ENCODE results near the gene PPP2R5A.
"Not testable (repeated sequence)": the region's sequence is repeated elsewhere in the genome, so short reads cannot be mapped to it uniquely, and the experiment has no call there.

PPP2R5A gene

DNA sequence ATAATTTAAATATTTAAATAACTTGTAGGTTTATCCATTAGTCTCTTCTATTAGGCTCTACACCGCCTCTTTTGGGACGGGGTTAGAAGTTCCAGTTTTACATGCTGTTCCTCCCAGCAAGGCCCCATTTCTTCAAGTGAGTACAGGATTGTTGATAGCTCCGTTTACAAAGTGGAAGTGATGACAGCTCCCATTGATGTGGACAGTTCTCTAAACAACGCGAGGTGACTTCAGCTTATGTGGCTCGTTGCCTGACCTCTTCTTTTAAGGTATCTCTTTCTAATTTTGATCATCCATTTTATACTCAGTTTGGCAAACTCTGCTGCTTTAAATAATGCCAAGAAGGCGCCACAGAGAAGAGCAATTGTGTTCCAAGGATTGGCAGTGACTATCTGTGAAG lies 79.8 kb downstream of the PPP2R5A start:
- DNase-seq: no peak

DNA sequence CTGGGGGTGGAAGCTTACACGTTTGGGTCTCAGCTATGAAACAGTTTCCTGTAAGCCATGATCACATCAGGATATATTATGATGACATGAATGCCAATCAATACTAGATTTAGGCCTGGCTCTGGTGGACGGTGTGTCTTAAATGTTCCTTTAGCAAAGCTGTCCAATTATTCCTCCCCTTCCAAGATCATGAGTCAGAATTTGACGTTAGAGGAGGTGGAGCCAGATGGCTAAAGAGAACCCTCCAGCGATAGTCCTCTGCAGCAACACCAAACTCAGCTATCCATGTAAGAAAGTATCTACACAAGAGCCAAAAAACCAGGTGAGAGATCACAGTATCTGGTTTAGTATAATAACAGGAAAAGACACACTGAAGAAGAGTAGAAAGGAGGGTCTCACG lies 81.7 kb downstream of the PPP2R5A start:
- DNase-seq: no peak

DNA sequence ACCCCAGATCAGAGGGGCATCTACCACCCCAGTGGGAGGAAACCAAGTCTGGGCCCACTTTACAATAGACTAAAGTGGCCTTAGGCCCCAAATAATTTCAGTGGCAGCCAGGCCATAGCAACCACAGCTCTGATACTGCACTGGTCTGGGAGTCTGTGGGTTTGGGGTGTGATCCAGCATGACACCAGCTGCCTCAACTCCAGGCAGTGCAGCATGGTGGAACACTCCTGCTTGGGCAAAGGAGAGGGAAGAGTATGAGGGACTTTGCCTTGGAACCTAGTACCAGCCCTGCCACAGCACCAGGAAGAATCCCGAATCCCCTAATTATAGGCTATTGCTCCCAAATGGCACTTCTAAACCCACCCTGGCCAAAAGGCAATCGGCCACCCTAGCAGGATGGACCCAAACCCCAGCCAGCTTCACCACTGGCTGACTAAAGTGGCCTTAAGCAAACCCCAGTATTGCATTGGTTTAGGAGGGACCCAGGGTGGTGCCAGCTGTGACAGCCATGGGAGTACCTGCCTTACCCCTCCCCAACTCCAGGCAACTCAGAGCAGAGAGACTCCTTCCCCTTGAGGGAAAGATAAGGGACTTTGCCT lies 82.4 kb downstream of the PPP2R5A start:
- no peak for DNase-seq

DNA sequence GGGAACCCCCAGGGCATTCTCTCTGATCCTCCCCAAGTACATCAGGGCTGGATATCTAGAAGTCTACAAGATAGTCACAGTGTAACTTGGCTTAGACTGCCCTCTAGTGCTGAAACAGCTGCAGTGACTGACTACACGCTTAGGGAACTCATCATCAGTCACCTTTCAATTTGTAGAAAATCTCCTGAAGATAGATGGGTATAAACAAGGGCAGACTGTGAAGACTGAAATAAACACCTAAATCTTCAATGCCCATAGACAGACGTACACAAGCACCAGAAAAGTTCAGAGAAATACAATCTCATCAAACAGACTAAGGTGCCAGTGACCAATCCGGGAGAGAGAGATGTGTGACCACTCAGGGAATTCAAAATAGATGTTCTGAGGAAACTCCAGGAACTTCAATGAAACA lies 82.9 kb downstream of the PPP2R5A start:
- DNase-seq: no peak

DNA sequence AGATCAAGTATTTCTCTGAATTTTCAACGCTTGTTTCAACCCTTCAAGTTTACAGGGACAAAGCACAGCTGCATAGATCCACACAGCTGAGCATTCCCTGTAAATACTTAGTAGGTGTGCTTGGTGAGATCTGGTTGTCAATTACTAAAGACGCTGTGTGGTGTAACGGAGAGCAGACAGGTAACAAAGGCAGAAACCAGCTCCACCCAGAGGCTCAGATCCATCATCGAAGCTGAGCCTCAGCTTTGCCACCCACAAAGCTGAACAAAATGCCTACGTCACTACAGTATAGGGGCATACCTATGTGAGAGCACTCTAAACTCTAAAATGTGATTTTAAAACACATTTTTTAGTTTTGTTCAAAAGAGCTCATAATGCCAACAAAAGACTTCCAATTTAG lies 90.8 kb downstream of the PPP2R5A start:
- DNase-seq: no peak

DNA sequence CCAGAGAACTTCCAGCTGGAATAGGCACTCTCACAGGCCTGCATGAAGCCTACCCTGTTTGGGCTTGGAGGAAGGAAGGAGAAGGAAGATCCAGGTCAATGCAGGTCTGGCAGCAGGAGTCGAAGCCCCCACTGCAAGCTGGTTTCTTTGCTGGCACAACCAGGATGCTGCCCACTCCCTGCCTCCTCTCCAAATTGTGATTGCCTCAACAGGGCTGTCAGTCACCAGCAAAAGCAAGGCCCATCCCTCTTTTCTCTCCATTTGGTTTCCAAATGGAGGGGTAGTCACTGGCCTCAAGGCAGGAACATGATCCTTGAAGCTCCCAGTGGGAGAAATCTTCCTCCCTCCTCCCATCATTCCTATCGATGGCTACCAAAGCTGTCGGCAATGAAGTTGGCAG lies 92.4 kb downstream of the PPP2R5A start:
- DNase-seq: no peak

DNA sequence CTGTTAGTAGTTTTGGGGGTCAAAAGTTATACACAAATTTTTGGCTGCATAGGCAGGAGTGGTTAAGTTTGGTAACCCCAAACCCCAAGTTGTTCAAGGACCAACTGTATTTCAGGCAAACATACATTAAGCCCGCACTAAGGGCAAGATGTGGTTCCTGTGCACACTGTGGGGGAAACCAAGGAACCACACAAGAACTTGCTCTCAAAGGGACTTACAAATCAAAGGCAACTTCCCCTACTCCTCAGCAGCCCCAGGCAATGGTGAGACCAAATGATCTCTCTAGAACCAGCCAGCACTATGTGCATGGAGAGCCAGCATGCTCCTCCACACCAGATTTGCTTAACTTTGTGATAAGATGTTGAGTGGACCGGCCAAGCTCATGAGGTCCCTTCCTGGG lies 94.2 kb downstream of the PPP2R5A start:
- DNase-seq: no peak

DNA sequence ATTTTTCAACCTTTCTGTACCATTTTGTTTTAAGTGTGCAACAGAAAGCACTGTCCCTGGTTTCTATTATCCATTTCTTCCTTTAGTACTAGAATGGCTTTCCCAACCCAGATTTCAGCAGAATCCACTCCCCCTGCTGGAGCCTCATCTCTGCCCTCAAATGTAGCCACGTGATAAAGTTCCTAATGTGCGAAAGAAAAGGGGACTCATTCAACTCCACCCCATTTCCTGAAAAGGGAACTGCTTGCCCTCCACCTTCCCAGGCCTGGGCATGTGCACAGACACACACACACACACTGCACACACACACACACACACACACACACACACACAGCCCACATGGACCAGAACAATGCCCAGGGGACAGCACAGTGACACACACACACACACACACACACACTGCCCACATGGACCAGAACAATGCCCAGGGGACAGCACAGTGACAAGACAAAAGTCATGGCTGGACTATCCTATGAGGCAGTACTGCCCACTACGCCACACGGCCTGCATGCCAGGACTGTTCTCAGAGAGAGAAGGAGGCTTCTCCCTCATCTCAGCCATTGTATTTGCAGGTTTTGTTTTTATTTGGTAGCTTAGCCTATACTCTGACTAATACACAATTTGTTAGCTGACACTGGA lies 96.3 kb downstream of the PPP2R5A start:
- DNase-seq: no peak

DNA sequence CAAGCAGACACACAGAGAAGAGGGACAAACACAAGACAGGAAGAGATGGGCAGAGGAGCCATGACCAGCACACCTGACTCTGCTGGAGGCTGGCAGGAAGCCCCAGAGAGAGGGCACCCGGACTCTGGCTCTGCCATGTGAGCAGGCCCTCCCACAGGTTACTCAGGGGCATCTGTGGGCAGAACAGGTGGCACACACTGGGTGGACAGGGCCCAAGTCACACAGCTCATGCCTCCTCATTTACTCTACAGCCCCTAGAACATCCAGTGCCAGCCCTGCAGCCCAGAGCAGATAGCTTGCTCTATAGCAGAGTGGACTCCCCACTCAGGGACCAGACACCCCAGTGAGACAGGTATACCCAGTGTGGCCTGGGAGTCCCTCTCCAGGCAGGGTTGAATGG lies 100.8 kb downstream of the PPP2R5A start:
- DNase-seq: no peak

DNA sequence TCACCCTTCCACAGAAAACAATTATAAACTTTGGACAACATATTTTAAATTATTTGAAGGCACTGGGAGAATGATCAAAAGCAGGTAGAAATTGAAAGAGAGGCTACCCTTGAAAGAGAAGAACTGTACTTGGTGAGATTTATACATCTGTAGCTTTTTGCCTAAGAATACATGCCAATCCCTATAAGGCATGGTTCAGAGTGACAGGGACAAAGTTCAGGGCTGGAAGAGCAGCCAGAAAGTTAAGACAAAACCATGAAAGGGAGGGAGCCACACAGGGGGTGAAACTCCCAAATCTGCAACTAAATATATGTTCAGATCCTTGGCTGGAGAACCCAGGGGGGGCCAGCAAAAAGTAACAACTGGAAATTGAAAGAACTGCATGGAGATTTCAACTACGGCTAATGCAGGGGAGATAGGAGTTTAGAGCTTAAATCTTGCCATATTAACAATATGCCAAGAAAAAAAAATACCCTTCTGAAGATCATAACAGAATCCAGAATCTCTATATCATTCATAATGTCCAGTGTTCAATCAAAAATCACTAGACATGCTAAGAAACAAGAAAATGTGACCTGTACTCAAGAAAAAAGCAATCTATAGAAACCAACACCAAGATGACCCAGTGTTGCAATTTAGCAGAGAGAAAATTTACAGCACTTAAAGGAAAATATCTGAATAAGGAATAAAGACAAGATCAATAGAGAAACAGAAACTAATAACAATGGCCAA lies 103.9 kb downstream of the PPP2R5A start:
- DNase-seq: no peak

DNA sequence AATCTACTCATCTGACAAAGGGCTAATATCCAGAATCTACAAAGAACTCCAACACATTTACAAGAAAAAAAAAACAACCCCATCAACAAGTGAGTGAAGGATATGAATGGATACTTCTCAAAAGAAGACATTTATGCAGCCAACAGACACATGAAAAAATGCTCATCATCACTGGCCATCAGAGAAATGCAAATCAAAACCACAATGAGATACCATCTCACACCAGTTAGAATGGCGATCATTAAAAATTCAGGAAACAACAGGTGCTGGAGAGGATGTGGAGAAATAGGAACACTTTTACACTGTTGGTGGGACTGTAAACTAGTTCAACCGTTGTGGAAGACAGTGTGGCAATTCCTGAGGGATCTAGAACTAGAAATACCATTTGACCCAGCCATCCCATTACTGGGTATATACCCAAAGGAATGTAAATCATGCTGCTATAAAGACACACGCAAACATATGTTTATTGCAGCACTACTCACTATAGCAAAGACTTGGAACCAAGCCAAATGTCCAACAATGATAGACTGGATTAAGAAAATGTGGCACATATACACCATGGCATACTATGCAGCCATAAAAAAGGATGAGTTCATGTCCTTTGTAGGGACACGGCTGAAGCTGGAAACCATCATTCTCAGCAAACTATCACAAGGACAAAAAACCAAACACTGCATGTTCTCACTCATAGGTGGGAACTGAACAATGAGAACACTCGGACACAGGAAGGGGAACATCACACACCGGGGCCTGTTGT lies 110.6 kb downstream of the PPP2R5A start:
- not testable (repeated sequence) for DNase-seq

DNA sequence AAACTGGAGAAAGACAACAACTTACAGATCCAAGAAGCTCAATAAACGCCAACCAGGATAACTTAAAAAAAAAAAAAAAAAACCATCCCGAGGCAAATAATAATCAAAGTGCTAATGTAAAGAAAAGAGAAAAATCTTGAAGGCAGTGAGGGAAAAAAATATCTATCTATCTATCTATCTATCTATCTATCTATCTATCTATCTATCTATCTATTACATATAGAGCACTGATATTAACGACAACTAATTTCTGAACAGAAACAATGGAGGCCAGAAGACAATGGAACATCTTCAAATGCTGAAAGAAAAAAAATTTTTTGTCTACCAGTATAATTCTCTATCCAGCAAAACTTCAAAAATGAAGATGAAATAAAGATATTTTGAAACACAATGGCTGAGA lies 111.4 kb downstream of the PPP2R5A start:
- DNase-seq: no peak

DNA sequence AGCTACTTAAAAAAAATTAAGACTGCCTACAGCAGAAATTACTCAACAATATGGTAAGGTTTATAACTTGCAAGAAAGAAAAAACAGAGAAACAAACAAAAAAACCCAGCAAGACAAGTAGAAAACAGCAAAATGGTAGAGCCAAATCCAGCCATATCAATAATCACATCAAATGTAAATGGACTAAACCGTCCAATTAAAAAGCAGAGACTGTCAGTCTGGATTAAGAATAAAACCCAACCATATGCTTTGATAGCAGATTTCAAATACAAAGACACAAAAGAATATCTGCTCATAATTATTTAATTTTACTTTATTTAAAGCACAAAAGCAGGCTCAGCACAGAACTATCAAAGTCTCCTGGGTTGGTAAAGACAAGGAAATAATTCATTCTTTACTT lies 112.0 kb downstream of the PPP2R5A start:
- no peak for DNase-seq

DNA sequence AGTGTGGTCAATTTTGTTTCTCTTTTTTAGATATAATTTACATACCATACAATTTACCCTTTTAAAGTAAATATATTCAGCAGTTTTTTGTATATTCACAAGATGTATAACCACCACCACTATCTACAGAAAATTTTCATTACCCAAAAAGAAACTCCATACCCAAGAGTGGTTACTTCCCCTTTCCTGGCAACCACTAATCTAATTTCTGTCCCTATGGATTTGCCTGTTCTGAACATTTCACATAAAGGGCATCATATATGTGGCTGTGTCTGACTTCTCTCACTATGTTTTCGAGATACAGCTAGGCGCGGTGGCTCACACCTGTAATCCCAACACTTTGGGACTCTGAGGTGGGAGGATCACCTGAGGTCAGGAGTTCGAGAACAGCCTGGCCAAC lies 115.8 kb downstream of the PPP2R5A start:
- no peak for DNase-seq

DNA sequence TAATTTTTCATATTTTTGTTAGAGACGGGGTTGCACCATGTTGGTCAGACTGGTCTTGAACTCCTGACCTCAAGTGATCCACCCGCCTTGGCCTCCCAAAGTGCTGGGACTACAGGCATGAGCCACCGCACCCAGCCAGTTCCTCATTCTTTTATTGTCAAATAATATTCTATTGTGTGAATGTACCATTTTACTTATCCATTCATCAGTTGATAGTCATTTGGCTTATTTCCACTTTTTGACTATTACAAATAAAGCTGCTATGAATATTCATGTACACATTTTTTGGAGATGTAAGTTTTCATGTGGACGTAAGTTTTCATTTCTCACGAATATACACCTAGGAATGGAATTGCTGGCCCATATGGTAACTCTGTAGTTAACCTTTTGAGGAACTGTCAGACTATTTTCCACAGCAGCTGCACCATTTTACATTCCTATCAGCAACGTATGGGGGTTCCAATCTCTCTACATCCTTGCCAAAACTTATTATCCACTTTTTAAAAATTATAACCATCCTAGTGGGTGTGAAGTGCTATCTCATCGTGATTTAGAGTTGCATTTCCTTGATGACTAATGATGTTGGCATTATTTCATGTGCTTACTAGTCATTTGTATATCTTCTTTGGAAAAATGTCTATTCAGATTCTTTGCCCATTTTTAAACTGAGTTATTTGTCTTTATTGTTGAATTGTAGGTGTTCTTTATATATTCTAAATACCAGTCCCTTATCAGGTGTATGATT lies 116.8 kb downstream of the PPP2R5A start:
- DNase-seq: no peak

DNA sequence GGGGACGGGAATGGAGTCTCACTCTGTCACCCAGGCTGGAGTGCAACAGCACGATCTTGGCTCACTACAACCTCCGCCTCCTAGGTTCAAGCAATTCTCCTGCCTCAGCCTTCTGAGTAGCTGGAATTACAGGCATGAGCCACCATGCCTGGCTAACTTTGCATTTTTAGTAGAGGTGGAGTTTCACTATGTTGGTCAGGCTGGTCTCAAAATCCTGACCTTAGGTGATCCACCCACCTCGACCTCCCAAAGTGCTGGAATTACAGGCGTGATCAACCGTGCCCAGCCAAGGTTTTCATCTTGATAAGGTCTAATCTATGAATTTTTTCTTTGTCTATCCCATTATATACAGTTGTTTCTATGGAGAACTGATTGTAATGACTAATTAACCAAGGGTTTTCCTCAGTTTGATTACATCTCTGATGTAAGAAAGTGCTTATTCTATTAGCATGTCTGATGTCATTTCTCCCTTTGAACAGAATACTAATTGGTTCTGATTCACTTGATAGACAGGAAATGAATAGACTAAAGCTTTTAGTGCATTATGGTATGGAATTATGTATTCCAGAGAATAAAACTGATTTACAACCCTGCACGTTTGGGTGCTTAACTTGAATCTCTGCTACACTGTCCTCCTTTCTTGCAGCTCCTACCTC lies 117.6 kb downstream of the PPP2R5A start:
- DNase-seq: no peak

DNA sequence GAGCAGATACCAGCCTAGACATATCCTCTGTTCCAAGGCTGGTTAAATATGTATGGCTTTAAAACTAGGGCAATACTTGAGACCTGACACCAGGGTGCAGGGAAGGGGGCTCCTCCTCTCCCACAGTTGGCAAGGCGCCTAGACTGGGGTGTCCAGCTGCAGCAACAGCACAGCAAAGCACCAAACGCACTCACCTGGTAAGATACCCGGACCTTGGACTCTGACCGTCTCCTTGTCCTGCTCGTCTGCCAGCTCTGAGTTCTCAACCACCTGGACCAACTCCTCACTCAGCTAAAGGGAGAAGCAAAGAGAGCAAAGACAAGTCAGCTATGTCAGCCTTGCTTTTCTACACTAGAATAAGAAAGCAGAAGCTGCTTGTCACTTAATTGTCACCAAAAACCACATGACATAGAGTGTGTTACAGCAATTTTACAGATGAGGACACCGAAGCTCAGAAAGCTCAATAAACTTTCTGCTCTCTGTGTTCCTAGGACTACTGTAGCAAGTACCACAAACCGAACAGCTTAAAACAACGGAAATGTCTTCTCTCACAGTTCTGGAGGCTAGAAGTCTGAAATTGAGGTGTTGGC lies 125.1 kb downstream of the PPP2R5A start:
- DNase-seq: no peak
